HG02642 (cell line): ENCODE measurements around the gene EFNB3.
A peak's percentile ranks its signal among the peaks of the same experiment; 100 is the strongest.

ENCODE experiments used
- ATAC-seq: cut with Tn5 transposase; IDR thresholded peaks from one replicate; pipeline ENCODE4 v1.9.1; 2021; ENCODE audit warnings: mild to moderate bottlenecking; ENCODE audit not compliant: unreplicated experiment, poor library complexity

The EFNB3 gene

DNA sequence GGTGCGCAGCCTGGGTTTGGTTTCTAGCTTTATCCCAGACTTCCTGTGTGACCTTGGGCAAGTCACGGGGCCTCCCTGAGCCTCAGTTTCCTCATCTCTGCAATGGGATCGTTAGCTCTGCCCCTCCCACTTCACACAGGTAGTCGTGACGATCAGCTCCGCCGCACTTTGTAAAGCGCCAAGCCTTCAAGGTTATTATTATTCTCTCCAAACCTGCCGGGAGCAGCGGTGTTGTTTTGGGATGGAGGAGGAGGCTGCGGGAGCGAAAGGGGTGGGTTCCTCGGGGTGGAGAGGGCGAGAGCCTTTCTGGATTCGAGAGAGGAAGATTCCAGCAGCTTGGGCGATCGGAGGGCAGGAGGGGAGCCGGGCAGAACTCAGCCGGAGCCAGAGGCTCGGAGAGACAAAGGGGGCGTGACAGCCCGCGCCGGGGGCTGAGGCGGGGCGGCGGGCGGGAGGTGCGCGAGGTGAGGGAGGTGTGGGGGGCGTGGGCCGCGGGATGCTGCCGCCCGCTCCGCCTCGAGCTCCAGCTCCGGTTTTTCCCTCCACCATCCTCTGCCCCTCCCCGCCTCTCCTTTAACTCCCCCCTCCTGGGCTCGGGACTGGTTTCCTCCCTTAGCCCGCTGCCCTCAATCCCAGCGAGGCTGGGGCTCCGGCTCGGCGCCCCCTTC, at the start of gene EFNB3:
Gene EFNB3 (plus strand): TSS at position 602 of the 668 bp plus-strand sequence. CDS start 397 bp downstream, outside the sequence.
- ATAC-seq, result no peak

GRCh38 chr17:7655541-7655840, 49.5 kb upstream of the EFNB3 start:
- no peak for ATAC-seq

DNA sequence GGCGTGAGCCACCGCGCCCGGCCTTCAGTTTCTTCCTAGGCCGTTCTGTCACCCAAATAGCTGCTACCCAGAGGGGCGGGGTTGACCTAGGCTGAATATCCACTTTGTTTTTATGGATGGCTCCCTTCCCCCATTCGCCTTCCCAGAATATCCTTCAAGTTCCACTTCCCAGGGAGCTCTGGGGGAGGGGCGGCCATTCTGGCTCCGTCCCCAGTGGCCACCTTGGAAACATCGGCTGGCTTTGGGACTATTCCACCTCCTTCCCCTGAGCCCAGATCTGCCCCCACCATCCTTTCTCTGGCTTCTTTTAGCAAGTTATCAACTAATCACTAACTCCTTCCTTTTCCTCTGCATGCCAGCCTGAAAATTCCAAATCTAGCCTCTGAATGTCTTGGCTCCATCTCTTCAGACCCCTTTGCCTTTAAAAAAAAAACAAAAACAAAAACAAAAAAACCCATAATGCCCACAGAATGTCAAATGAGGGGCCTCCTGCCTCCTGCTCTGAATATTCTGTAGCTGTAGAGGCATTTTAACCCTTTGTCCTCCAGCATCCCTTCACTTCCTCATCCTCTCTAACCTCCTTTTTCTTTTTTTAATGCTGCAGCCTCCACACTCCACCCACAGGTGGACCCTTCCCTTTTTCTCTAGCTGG, 47.9 kb upstream of the EFNB3 start:
- no peak for ATAC-seq

GRCh38 chr17:7667656-7668406, 37.2 kb upstream of the EFNB3 start:
- no peak for ATAC-seq

DNA sequence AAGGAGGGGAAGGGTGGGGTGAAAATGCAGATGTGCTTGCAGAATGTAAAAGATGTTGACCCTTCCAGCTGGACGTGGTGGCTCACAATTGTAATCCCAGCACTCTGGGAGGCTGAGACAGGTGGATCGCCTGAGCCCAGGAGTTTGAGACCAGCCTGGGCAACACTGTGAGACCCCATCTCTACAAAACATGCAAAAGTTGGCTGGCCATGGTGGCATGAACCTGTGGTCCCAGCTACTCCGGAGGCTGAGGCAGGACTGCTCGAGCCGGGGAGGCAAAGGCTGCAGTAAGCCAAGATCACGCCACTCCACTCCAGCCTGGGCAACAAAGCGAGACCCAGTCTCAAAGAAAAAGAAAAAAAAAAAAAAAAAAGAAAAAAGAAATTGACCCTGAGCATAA, 36.5 kb upstream of the EFNB3 start:
- ATAC-seq, result no peak

DNA sequence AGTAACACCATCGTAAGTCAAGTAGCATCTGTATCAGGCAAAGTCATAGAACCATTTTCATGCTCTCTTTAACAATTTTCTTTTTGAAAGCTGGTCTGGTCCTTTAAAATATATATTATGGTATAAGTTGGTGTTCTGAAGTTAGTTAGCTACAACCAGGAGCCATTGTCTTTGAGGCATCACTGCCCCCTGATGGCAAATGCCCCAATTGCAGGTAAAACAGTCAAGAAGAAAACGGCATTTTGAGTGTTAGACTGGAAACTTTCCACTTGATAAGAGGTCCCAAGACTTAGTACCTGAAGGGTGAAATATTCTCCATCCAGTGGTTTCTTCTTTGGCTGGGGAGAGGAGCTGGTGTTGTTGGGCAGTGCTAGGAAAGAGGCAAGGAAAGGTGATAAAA, 31.8 kb upstream of the EFNB3 start:
- ATAC-seq, result no peak

DNA sequence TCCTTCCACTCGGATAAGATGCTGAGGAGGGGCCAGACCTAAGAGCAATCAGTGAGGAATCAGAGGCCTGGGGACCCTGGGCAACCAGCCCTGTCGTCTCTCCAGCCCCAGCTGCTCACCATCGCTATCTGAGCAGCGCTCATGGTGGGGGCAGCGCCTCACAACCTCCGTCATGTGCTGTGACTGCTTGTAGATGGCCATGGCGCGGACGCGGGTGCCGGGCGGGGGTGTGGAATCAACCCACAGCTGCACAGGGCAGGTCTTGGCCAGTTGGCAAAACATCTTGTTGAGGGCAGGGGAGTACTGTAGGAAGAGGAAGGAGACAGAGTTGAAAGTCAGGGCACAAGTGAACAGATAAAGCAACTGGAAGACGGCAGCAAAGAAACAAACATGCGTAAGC, 30.1 kb upstream of the EFNB3 start:
- ATAC-seq, result no peak

- ATAC-seq, result no peak
These were observed 28.5 kb upstream of the EFNB3 start for GRCh38 chr17:7676533-7676932.

DNA sequence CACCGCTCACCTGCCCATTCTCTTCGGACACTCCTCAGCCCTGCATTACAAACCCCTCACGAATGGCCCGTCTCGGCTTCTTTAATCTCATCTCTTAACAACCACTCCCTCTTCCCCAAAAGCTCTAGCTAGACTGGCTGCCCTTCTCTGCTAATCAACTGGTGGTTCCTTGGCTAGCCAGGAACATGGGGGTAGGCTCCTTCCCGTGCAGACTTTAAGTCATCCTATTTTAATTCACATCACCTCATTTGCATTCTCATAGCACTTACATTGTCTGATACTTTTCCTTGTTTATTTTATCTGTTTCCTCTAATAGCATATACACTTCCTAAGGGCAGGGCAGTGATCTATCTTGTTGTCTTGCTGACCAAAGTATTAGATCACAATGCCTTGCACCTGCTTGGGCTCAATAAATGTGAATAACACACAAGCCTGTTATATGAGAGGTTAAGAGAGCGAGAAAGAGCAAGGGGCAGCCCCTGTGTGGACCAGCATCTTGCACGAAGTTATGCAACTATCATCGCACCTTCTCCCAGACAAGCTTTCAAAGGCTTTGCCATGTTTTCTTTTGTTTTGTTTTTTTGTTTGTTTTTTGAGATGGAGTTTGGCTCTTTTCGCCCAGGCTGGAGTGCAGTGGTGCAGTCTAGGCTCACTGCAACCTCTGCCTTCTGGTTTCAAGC, 27.5 kb upstream of the EFNB3 start:
- no peak for ATAC-seq

DNA sequence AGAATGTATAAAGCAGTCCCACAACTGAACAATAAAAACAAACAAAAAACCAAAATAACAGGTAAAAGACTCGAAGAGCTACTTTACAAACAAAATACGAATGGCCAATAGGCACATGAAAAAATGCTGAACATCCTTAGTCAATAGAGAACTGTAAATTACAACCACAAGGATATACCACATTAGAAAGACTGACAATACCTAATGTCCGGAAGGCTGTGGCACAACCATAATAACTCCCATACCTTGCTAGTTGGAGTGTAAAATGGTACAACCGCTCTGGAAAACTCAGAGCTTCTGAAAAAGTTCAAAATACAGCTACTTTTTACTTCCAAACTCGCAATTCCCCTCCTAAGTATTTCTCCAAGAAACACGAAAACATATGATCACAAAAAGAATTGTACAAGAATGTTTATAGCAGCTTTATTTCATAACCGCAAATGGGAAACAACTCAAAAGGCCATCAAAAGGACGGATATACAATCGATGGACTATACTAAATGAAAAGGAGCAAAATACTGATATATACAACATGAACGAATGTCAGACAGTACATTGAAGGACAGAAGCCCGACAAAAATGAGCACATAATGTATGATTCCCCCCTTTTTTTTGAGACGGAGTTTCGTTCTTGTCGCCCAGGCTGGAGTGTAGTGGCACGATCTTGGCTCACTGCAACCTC, 20.0 kb upstream of the EFNB3 start:
- no peak for ATAC-seq

GRCh38 chr17:7685533-7686221, 19.3 kb upstream of the EFNB3 start:
- peak; percentile 60 for ATAC-seq

DNA sequence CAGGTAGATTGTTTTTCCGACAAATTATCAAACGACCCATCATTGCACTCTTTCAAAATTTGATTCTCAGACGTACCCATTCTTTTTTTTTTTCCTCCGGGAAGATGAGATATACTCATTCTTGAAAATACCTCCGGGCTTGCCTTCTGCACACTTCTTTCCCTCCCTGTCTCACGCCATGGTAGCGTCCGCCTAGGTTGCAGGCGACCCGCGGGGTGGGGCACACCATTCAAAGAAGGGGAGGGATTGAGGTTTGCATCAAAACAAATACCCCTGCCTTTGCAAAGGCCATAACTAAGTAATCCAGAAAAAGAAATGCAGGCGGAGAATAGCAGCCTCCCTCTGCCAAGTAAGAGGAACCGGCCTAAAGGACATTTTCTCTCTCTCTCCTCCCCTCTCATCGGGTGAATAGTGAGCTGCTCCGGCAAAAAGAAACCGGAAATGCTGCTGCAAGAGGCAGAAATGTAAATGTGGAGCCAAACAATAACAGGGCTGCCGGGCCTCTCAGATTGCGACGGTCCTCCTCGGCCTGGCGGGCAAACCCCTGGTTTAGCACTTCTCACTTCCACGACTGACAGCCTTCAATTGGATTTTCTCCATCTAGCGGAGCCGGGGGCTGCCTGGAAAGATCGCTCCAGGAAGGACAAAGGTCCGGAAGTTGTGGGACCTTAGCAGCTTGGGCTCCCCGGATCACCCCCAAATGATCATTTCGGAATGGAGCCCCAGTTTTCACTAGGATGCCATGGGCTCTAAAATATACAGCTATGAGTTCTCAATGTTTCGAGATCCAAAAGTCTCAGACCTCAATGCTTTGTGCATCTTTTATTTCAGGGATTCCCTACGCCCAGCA, 18.6 kb upstream of the EFNB3 start:
- peak; percentile 54 for ATAC-seq

DNA sequence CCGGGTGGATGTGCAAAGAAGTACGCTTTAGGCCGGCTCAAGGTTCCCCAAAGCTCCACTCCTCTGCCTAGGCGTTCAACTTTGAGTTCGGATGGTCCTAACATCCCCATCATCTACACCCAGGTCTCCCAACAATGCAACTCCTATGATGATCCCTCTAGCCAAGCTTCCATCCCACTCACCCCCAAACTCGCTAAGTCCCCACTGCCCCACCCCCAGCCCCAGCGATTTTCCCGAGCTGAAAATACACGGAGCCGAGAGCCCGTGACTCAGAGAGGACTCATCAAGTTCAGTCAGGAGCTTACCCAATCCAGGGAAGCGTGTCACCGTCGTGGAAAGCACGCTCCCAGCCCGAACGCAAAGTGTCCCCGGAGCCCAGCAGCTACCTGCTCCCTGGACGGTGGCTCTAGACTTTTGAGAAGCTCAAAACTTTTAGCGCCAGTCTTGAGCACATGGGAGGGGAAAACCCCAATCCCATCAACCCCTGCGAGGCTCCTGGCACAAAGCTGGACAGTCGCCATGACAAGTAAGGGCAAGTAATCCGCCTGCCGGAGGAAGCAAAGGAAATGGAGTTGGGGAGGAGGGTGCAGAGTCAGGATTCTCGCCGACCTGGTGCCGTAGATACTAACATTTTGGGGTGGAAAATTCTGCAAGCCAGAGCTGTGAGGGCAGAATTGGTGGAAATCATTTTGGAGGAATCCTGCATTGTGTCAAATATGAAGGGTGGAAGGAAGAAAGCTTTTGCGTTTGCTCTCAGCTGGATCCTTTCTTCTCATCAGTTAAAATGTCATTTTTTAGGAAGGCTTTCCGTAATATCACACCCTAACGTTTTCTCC, 17.7 kb upstream of the EFNB3 start, which contains the start of gene TP53:
Gene TP53 (minus strand): TSS at position 419 of the 836 bp plus-strand sequence. CDS start 10,896 bp downstream, outside the sequence.
- peak; percentile 35 for ATAC-seq

DNA sequence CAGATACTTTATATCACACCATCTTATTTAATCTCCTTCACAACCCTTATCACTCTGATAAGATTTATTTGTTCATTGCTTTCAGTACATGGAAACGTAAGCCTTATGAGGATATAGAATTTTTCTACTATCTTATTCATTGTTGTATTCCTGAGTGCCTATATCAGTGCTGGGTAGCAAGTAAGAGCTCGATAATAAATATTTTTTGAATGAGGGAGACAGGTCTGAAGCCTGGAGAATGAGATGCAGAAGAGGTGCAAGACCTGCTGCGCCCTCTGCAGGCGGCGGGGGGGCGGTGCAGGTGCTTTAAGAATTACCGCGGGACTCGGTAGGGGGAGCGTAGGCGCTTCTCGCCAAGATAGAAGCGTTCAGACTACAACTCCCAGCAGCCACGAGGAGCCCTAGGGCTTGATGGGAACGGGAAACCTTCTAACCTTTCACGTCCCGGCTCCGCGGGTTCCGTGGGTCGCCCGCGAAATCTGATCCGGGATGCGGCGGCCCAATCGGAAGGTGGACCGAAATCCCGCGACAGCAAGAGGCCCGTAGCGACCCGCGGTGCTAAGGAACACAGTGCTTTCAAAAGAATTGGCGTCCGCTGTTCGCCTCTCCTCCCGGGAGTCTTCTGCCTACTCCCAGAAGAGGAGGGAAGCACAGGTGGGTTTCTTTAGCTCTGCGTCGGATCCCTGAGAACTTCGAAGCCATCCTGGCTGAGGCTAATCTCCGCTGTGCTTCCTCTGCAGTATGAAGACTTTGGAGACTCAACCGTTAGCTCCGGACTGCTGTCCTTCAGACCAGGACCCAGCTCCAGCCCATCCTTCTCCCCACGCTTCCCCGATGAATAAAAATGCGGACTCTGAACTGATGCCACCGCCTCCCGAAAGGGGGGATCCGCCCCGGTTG, 16.8 kb upstream of the EFNB3 start, which contains the start of gene WRAP53:
Gene WRAP53 (plus strand): TSS at position 570 of the 900 bp plus-strand sequence. CDS start 172 bp downstream, at position 742.
- peak; percentile 71 for ATAC-seq

DNA sequence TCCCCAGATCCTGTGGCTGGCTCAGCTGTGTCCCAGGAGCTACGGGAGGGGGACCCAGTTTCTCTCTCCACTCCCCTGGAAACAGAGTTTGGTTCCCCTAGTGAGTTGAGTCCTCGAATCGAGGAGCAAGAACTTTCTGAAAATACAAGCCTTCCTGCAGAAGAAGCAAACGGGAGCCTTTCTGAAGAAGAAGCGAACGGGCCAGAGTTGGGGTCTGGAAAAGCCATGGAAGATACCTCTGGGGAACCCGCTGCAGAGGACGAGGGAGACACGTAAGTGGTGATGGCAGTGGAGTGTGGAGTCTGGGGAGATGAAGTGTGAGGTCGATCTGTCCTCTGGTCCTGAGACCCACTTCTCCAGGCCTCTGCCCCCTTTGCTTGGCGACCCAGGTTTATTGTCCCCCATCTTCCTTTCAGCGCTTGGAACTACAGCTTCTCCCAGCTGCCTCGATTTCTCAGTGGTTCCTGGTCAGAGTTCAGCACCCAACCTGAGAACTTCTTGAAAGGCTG, 16.1 kb upstream of the EFNB3 start:
- no peak for ATAC-seq

DNA sequence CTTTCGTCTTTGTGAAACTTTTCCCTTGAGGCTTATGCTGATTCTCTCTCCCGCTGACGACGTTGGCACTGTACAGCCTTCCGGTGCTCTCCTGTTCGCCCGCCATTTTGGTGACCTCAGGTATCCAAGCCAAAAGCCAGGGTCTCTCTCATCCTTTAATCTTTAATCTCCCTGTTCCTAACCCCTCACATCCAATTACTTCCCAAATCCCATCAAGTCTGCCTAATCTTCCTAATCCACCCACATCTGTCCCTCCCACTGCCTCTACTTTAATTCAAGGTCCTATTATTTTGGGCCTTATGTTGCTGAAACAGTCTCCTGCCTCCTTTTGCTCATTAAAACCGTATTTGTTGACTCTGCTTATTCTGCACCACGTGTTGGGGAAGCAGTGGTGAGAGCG, 9.4 kb upstream of the EFNB3 start:
- no peak for ATAC-seq
